NCI-H2171 (cell line): ENCODE results near the gene BCAN.
A peak's percentile ranks its signal among the peaks of the same experiment; 100 is the strongest.

Source experiments
- DNase-seq: peaks from one replicate; lab custom pipeline; 2025; lab: John Stamatoyannopoulos, UW

The BCAN gene

GRCh38 chr1:156700736-156701531, 59.0 kb downstream of the BCAN start:
- no peak for DNase-seq

GRCh38 chr1:156703336-156703735, 61.4 kb downstream of the BCAN start:
- DNase-seq = no peak

GRCh38 chr1:156703741-156704140, 61.8 kb downstream of the BCAN start:
- no peak for DNase-seq

- no peak for DNase-seq
These were observed 62.3 kb downstream of the BCAN start for GRCh38 chr1:156704166-156704711.

- no peak for DNase-seq
These were observed 63.0 kb downstream of the BCAN start for GRCh38 chr1:156704930-156705320.

- DNase-seq = peak; percentile 41
These were observed 63.5 kb downstream of the BCAN start, which contains the start of gene CRABP2 for GRCh38 chr1:156705321-156705917. TSS of gene CRABP2 (minus strand) at chr1:156705583. CDS start at chr1:156705446, 137 bp downstream.

GRCh38 chr1:156705918-156706656, 64.2 kb downstream of the BCAN start:
- peak; percentile 80 for DNase-seq

- DNase-seq = peak; percentile 38
These were observed 64.9 kb downstream of the BCAN start for GRCh38 chr1:156706657-156707416.

GRCh38 chr1:156707417-156708217, 65.7 kb downstream of the BCAN start:
- DNase-seq = no peak

- DNase-seq = no peak
These were observed 66.3 kb downstream of the BCAN start for GRCh38 chr1:156708218-156708661.

- no peak for DNase-seq
These were observed 67.1 kb downstream of the BCAN start for GRCh38 chr1:156709031-156709430.
